GM21447 (cell line): ENCODE results near the gene PCDHA13.
"Not testable (repeated sequence)": the region's sequence is repeated elsewhere in the genome, so short reads cannot be mapped to it uniquely, and the experiment has no call there.

Experiments used
- ATAC-seq: cut with Tn5 transposase; IDR thresholded peaks from one replicate; pipeline ENCODE4 v1.9.1; 2021; ENCODE audit not compliant: unreplicated experiment

PCDHA13 gene

DNA sequence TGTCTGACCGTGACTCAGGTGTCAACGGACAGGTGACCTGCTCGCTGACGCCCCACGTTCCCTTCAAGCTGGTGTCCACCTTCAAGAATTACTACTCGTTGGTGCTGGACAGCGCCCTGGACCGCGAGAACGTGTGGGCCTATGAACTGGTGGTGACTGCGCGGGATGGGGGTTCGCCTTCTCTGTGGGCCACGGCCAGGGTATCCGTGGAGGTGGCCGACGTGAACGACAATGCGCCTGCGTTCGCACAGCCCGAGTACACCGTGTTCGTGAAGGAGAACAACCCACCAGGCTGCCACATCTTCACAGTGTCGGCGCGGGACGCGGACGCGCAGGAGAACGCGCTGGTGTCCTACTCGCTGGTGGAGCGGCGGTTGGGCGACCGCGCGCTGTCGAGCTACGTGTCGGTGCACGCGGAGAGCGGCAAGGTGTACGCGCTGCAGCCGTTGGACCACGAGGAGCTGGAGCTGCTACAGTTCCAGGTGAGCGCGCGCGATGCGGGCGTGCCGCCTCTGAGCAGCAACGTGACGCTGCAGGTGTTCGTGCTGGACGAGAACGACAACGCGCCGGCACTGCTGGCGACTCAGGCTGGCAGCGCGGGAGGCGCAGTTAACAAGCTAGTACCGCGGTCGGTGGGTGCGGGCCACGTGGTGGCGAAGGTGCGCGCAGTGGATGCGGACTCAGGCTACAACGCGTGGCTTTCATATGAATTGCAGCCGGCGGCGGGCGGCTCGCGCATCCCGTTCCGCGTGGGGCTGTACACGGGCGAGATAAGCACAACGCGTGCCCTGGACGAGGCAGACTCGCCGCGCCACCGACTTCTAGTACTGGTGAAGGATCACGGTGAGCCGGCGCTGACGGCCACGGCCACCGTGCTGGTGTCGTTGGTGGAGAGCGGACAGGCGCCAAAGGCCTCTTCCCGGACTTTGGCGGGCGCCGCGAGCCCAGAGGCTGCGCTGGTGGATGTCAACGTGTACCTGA is 11.4 kb upstream of the PCDHA13 start:
- no peak for ATAC-seq

DNA sequence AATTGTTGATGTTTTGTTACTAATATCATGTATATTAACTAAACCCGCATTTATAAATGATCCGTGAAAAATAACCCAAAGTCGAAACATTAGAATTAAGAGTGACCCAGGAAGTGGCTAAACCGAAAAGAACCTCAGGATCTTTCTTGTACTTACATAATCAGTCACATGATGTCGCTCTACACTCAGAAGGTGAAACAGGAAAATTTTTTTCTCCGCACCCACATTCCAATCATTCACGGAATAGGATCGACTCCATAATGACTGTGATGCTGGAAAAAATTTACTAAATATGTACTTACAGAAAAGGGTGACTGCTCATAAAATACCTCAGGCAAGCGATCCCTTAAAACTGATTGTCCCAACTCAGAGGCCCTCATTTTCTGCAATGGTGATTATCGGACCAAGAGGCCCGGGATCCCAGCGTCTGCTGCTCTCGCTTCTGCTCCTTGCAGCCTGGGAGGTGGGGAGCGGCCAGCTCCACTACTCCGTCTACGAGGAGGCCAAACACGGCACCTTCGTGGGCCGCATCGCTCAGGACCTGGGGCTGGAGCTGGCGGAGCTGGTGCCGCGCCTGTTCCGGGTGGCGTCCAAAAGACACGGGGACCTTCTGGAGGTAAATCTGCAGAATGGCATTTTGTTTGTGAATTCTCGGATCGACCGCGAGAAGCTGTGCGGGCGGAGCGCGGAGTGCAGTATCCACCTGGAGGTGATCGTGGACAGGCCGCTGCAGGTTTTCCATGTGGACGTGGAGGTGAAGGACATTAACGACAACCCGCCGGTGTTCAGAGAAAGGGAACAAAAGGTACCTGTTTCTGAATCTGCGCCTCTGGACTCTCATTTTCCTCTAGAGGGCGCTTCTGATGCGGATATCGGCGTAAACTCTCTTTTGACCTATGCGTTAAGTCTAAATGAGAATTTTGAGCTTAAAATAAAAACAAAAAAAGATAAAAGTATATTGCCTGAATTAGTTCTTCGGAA is 6.5 kb upstream of the PCDHA13 start, which contains the start of gene PCDHA12:
Gene PCDHA12 (plus strand): TSS at position 224 of the 981 bp plus-strand sequence. CDS start 165 bp downstream, at position 389.
- ATAC-seq: no peak

DNA sequence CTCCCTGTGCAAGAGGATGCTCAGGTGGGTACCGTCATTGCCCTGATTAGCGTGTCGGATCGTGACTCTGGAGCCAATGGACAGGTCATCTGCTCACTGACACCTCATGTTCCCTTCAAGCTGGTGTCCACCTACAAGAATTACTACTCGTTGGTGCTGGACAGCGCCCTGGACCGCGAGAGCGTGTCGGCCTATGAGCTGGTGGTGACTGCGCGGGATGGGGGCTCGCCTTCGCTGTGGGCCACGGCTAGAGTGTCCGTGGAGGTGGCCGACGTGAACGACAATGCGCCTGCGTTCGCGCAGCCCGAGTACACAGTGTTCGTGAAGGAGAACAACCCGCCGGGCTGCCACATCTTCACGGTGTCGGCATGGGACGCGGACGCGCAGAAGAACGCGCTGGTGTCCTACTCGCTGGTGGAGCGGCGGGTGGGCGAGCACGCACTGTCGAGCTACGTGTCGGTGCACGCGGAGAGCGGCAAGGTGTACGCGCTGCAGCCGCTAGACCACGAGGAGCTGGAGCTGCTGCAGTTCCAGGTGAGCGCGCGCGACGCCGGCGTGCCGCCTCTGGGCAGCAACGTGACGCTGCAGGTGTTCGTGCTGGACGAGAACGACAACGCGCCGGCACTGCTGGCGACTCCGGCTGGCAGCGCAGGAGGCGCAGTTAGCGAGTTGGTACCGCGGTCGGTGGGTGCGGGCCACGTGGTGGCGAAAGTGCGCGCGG is 5.2 kb upstream of the PCDHA13 start:
- not testable (repeated sequence) for ATAC-seq

GRCh38 chr5:140877262-140877581 is 4.7 kb upstream of the PCDHA13 start:
- ATAC-seq: no peak

DNA sequence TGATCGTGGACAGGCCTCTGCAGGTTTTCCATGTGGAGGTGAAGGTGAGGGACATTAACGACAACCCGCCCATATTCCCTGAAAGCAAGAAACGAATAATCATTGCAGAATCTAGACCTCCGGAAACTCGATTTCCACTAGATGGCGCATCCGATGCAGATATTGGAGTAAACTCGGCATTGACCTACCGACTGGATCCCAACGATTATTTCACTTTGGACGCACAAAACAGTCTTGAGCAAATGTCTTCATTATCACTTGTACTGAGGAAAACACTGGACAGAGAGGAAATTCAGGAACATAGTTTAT is 621 bp downstream of the PCDHA13 start:
- ATAC-seq: no peak

- no peak for ATAC-seq
Observed at GRCh38 chr5:140883373-140883772, 1.4 kb downstream of the PCDHA13 start.

DNA sequence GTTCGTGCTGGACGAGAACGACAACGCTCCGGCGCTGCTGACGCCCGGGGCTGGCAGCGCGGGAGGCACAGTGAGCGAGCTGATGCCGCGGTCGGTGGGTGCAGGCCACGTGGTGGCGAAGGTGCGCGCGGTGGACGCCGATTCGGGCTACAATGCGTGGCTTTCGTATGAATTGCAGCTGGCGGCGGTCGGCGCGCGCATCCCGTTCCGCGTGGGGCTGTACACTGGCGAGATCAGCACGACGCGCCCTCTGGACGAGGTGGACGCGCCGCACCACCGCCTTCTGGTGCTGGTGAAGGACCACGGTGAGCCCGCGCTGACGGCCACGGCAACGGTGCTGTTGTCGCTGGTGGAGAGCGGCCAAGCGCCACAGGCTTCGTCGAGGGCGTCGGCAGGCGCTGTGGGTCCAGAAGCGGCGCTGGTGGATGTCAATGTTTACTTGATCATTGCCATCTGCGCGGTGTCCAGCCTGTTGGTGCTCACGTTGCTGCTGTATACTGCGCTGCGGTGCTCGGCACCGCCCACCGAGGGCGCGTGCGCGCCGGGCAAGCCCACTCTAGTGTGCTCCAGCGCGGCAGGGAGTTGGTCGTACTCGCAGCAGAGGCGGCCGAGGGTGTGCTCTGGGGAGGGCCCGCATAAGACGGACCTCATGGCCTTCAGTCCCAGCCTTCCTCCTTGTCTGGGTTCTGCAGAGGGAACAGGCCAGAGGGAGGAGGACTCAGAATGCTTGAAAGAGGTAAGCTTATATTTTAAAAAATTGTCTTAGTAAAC is 2.2 kb downstream of the PCDHA13 start:
- ATAC-seq: no peak

- no peak for ATAC-seq
Observed at GRCh38 chr5:140916325-140916724, 34.4 kb downstream of the PCDHA13 start.

- ATAC-seq: no peak
Observed at GRCh38 chr5:140923601-140924000, 41.7 kb downstream of the PCDHA13 start.

DNA sequence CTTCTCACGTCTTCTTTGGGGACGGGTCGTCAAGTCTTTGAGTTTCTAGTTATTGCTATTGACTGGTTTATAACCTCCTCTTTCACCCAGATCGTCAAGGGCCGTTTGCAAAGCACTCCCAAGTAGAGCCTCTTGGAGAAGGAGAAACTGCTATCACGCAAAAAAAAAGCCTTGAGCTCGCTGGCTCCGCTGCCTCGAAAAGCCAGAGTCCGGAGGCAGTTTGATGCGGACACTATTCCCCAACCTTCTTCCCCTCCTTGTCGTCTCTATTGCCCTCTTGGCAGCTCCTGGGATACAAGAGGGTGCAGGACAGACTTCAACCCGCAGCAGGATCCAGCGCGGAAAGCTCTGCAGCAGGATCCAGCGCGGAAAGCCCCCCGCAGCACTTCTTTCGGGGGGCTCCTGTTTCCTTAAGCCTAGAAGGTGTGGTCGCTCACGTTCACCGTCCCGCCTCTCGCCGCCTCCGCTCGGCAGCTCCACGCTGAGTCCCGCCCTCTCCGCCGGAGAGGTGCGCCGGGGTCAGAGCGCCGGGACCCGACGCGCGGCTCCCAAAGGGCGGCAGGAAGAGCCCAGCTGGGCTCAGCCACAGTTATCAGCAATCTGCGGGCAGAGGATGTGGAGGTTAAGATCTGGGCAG is 44.0 kb downstream of the PCDHA13 start, which contains the start of gene PCDHAC1:
Gene PCDHAC1 (plus strand): TSS at position 494 of the 637 bp plus-strand sequence. CDS start 594 bp downstream, outside the sequence.
- ATAC-seq: no peak

DNA sequence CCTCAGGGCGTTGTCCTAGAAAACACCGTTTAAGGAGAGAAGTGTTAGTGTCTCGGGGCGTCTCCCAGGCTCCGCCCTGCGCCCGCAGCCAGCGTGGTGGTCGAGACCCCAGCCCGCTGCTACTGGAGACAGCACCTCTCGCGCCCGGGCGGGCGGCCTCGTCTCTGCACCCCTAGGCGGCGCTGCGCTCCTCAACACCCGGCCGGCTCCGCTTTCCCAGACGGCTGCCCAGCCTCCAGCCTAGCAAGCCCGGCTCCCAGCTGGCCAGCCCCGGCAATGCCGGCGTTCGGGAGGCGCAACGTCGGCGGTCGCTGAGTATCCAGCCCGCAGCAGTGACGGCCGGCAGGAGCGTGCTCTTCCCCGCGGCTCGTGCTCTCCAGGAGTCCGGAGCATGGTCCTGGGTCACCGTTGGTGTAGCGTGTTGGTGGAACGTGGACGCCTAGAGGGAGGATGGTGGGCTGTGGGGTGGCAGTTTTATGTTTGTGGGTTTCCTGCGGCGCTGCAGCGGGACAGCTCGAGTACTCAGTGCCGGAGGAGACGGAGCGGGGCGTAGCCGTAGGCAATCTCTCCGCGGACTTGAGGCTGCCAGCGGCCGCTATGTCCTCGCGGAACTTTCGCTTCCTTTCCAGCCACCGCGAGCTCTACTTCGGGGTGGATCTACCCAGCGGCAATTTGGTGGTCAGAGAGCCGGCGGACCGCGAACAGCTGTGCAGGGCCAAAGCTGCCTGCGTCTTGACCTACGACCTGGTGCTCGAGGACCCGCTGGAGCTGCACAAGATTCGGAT is 44.7 kb downstream of the PCDHA13 start:
- ATAC-seq: no peak

DNA sequence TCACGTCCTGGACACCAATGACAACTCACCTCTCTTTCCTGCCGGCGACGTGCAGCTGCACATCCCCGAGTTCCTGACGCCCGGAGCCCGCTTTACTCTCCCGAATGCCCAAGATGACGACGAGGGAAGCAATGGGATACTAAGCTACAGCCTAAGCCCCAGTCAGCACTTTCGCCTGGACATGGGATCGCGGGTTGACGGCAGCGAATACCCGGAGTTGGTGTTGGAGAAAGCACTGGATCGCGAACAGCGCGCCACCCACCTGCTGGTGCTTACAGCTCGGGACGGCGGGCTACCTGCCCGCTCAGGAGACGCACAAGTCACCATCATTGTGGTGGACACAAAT is 45.3 kb downstream of the PCDHA13 start:
- ATAC-seq: no peak
